HepG2 (cell line): Measurements from ENCODE around the gene KLHL7. TPM values are rescaled to one million over a fixed set of nuclear protein-coding genes. Genes with fewer than 3 reads are reported as not detected.

Experiments used
- ARHGAP35 ChIP-seq: sonication (generic); formaldehyde crosslinking; IDR thresholded peaks from 2 replicates; pipeline ENCODE4 v1.9.0; 2022; ENCODE audit warnings: mild to moderate bottlenecking, inconsistent platforms, moderate library complexity, missing genetic modification reagents, borderline replicate concordance
- FOXA1 ChIP-seq, 2 experiments: fragments of 450-650 bp in 1 of 2; sonication (generic) in 1 of 2; formaldehyde crosslinking in 1 of 2; IDR thresholded peaks; 2 replicates each; pipeline versions ENCODE4 v1.4.0 to v1.6.1; 2016 to 2020; ENCODE audit warnings: missing genetic modification reagents in 1 of 2
- HOXD1 ChIP-seq: sonication (generic); formaldehyde crosslinking; IDR thresholded peaks from 2 replicates; pipeline ENCODE4 v1.5.0; 2020; ENCODE audit warnings: missing genetic modification reagents
- MAF1 ChIP-seq: sonication (generic); formaldehyde crosslinking; IDR thresholded peaks from 2 replicates; pipeline ENCODE4 v1.5.0; 2020; ENCODE audit warnings: missing genetic modification reagents, borderline replicate concordance
- SIX4 ChIP-seq: sonication (generic); formaldehyde crosslinking; IDR thresholded peaks from 2 replicates; pipeline ENCODE4 v1.4.0; 2020; ENCODE audit warnings: missing genetic modification reagents
- SNRNP70 ChIP-seq: fragments of 200-400 bp; formaldehyde crosslinking; IDR thresholded peaks from 2 replicates; pipeline ENCODE4 v1.6.1; 2017; ENCODE audit warnings: mild to moderate bottlenecking, low read depth, low read length, moderate library complexity
- SOX13 ChIP-seq, 3 experiments: fragments of 450-650 bp in 1 of 3; sonication (generic) in 1 of 3; formaldehyde crosslinking in 1 of 3; IDR thresholded peaks in 2 of 3; conservative IDR thresholded peaks in 1 of 3; 2 replicates each; pipeline versions ENCODE4 v1.5.0 to v1.6.1; 2016 to 2020; ENCODE audit warnings: antibody characterized with exemption in 1 of 3, mild to moderate bottlenecking in 1 of 3, missing compliant biosample characterization in 1 of 3, missing genetic modification reagents in 1 of 3, moderate library complexity in 1 of 3
- ZBTB1 ChIP-seq: sonication (generic); formaldehyde crosslinking; IDR thresholded peaks from 2 replicates; pipeline ENCODE4 v1.4.0; 2020; ENCODE audit warnings: missing genetic modification reagents, borderline replicate concordance
- ZNF136 ChIP-seq: sonication (generic); formaldehyde crosslinking; IDR thresholded peaks from 2 replicates; pipeline ENCODE4 v1.8.1; 2022; ENCODE audit warnings: low read depth, mild to moderate bottlenecking, moderate library complexity, missing genetic modification reagents
- ZSCAN31 ChIP-seq: sonication (generic); formaldehyde crosslinking; IDR thresholded peaks from 2 replicates; pipeline ENCODE4 v1.5.0; 2020; ENCODE audit warnings: low read depth, mild to moderate bottlenecking, missing genetic modification reagents
- polyA plus RNA-seq, 8 experiments: library from polyadenylated mRNA; depleted of rRNA in 3 of 8; stranded (reverse) in 7 of 8; unstranded in 1 of 8; fragments of >200 nt; fragmentation: Illumina TruSeq in 4 of 8; extraction: Trizol in 4 of 8; gene quantifications; 2 replicates each; pipeline versions ENCODE4 v1.2.1 to v1.2.3, GENCODE V29; 2011 to 2016; ENCODE audit warnings: low read depth in 4 of 8, missing spikeins in 1 of 8, mixed read lengths in 1 of 8; ENCODE audit not compliant: insufficient read depth in 1 of 8
- total RNA-seq, 5 experiments: library from RNA; depleted of rRNA; stranded (reverse); fragments of >200 nt; fragmentation: Illumina TruSeq; extraction: Trizol; gene quantifications; 2 replicates each; pipeline ENCODE4 v1.2.3, GENCODE V29; 2016; ENCODE audit warnings: low read depth in 1 of 5
- TF ChIP-seq, protein P1 (sequence below): sonication (generic); formaldehyde crosslinking; IDR thresholded peaks from 2 replicates; pipeline ENCODE4 v1.4.0; 2020; ENCODE audit warnings: mild to moderate bottlenecking, missing genetic modification reagents, borderline replicate concordance
- TF ChIP-seq, protein P2 (sequence below): IDR thresholded peaks from 2 replicates; pipeline ENCODE4 v1.6.1; 2016; ENCODE audit warnings: missing compliant biosample characterization, missing genetic modification reagents, borderline replicate concordance
- TF ChIP-seq, protein P3 (sequence below): sonication (generic); formaldehyde crosslinking; IDR thresholded peaks from 2 replicates; pipeline ENCODE4 v1.8.0; 2022; ENCODE audit warnings: mild to moderate bottlenecking, missing genetic modification reagents; ENCODE audit not compliant: insufficient replicate concordance
- TF ChIP-seq, protein P4 (sequence below): sonication (generic); formaldehyde crosslinking; IDR thresholded peaks from 2 replicates; pipeline ENCODE4 v1.5.1; 2020; ENCODE audit warnings: missing genetic modification reagents, mild to moderate bottlenecking, borderline replicate concordance
- TF ChIP-seq, protein P5 (sequence below): sonication (generic); formaldehyde crosslinking; IDR thresholded peaks from 2 replicates; pipeline ENCODE4 v1.4.0; 2020; ENCODE audit warnings: missing genetic modification reagents

KLHL7 gene
- total and polyA plus RNA-seq, 2 of the 13 experiments (the other 11 are each of a cell fraction or from before 2014, with no cell fraction given), result 16.2 to 34.4 TPM

DNA sequence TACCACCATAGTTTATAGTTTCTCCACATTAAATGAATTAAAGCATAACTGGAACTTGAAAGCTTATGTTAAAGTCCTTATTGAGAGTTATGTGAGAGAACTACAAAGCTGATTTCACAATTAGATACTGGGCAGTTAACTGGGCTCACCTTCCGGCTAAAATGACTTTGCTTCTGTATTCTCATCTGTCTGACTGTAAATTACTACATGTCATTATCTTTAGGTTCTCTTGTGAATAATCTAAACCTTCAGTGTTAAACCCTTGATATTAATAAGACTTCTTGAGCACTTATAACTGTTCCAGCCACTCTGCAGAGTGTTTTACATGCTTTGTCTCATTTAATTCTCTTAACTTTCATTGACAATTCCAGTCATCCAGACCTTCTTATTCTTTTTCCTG, 3.9 kb downstream of the KLHL7 start (continued):
- TF ChIP-seq, protein P1, sequence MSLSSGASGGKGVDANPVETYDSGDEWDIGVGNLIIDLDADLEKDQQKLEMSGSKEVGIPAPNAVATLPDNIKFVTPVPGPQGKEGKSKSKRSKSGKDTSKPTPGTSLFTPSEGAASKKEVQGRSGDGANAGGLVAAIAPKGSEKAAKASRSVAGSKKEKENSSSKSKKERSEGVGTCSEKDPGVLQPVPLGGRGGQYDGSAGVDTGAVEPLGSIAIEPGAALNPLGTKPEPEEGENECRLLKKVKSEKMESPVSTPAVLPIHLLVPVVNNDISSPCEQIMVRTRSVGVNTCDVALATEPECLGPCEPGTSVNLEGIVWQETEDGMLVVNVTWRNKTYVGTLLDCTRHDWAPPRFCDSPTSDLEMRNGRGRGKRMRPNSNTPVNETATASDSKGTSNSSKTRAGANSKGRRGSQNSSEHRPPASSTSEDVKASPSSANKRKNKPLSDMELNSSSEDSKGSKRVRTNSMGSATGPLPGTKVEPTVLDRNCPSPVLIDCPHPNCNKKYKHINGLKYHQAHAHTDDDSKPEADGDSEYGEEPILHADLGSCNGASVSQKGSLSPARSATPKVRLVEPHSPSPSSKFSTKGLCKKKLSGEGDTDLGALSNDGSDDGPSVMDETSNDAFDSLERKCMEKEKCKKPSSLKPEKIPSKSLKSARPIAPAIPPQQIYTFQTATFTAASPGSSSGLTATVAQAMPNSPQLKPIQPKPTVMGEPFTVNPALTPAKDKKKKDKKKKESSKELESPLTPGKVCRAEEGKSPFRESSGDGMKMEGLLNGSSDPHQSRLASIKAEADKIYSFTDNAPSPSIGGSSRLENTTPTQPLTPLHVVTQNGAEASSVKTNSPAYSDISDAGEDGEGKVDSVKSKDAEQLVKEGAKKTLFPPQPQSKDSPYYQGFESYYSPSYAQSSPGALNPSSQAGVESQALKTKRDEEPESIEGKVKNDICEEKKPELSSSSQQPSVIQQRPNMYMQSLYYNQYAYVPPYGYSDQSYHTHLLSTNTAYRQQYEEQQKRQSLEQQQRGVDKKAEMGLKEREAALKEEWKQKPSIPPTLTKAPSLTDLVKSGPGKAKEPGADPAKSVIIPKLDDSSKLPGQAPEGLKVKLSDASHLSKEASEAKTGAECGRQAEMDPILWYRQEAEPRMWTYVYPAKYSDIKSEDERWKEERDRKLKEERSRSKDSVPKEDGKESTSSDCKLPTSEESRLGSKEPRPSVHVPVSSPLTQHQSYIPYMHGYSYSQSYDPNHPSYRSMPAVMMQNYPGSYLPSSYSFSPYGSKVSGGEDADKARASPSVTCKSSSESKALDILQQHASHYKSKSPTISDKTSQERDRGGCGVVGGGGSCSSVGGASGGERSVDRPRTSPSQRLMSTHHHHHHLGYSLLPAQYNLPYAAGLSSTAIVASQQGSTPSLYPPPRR (CRISPR knock-in tag), result no peak
- TF ChIP-seq, protein P2, sequence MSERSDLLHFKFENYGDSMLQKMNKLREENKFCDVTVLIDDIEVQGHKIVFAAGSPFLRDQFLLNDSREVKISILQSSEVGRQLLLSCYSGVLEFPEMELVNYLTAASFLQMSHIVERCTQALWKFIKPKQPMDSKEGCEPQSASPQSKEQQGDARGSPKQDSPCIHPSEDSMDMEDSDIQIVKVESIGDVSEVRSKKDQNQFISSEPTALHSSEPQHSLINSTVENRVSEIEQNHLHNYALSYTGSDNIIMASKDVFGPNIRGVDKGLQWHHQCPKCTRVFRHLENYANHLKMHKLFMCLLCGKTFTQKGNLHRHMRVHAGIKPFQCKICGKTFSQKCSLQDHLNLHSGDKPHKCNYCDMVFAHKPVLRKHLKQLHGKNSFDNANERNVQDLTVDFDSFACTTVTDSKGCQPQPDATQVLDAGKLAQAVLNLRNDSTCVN (CRISPR knock-in tag), result no peak
- no peak for TF ChIP-seq HOXD1
- TF ChIP-seq, protein P3, sequence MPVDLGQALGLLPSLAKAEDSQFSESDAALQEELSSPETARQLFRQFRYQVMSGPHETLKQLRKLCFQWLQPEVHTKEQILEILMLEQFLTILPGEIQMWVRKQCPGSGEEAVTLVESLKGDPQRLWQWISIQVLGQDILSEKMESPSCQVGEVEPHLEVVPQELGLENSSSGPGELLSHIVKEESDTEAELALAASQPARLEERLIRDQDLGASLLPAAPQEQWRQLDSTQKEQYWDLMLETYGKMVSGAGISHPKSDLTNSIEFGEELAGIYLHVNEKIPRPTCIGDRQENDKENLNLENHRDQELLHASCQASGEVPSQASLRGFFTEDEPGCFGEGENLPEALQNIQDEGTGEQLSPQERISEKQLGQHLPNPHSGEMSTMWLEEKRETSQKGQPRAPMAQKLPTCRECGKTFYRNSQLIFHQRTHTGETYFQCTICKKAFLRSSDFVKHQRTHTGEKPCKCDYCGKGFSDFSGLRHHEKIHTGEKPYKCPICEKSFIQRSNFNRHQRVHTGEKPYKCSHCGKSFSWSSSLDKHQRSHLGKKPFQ (CRISPR knock-in tag), result no peak
- no peak for TF ChIP-seq MAF1 (CRISPR knock-in tag)
- TF ChIP-seq ZBTB1 (CRISPR knock-in tag), result no peak
- no peak for TF ChIP-seq SIX4 (CRISPR knock-in tag)
- TF ChIP-seq FOXA1 (IDR thresholded peaks at IDR 0.05), result no peak
- no peak for TF ChIP-seq FOXA1 (CRISPR knock-in tag; IDR thresholded peaks at IDR 0.05)
- TF ChIP-seq SNRNP70, result no peak
- no peak for TF ChIP-seq ARHGAP35 (CRISPR knock-in tag)
- TF ChIP-seq ZSCAN31 (CRISPR knock-in tag), result no peak
- TF ChIP-seq SOX13 (IDR thresholded peaks at IDR 0.05), result no peak
- no peak for TF ChIP-seq SOX13 (CRISPR knock-in tag; conservative IDR thresholded peaks at IDR 0.05 in 1 of 2, IDR thresholded peaks at IDR 0.05 in 1 of 2)
- no peak for TF ChIP-seq ZNF136
- TF ChIP-seq, protein P4, sequence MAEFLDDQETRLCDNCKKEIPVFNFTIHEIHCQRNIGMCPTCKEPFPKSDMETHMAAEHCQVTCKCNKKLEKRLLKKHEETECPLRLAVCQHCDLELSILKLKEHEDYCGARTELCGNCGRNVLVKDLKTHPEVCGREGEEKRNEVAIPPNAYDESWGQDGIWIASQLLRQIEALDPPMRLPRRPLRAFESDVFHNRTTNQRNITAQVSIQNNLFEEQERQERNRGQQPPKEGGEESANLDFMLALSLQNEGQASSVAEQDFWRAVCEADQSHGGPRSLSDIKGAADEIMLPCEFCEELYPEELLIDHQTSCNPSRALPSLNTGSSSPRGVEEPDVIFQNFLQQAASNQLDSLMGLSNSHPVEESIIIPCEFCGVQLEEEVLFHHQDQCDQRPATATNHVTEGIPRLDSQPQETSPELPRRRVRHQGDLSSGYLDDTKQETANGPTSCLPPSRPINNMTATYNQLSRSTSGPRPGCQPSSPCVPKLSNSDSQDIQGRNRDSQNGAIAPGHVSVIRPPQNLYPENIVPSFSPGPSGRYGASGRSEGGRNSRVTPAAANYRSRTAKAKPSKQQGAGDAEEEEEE (CRISPR knock-in tag), result no peak
- TF ChIP-seq, protein P5, sequence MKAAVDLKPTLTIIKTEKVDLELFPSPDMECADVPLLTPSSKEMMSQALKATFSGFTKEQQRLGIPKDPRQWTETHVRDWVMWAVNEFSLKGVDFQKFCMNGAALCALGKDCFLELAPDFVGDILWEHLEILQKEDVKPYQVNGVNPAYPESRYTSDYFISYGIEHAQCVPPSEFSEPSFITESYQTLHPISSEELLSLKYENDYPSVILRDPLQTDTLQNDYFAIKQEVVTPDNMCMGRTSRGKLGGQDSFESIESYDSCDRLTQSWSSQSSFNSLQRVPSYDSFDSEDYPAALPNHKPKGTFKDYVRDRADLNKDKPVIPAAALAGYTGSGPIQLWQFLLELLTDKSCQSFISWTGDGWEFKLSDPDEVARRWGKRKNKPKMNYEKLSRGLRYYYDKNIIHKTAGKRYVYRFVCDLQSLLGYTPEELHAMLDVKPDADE, result no peak
